RWPE2 (cell line): ENCODE data around the gene GNAO1.
A peak's percentile ranks its signal among the peaks of the same experiment; 100 is the strongest.

Experiments used
- ATAC-seq: fragments of 200-7000 bp; cut with Tn5 transposase; 3 replicates; pipeline ENCODE4 v1.9.1; 2021; ENCODE audit warnings: low read depth
- DNase-seq: peaks from one replicate; pipeline ENCODE4 v3.0.0-alpha.2; 2020; ENCODE audit warnings: low spot score
- H3K27ac ChIP-seq: fragments of 450-650 bp; 2 replicates; pipeline ENCODE4 v1.5.1; 2017; ENCODE audit warnings: mild to moderate bottlenecking; ENCODE audit not compliant: poor library complexity, severe bottlenecking
- H3K27me3 ChIP-seq: fragments of 250-450 bp; sonication (Bioruptor Pico); 2 replicates; pipeline ENCODE4 v1.5.1; 2021; ENCODE audit warnings: mild to moderate bottlenecking, moderate library complexity; ENCODE audit not compliant: insufficient read depth, poor library complexity, severe bottlenecking
- H3K36me3 ChIP-seq: fragments of 250-450 bp; sonication (Bioruptor Pico); 2 replicates; pipeline ENCODE4 v1.5.1; 2020; ENCODE audit warnings: low read depth, mild to moderate bottlenecking, moderate library complexity
- H3K4me1 ChIP-seq: fragments of 250-450 bp; sonication (Bioruptor Pico); 2 replicates; pipeline ENCODE4 v1.5.1; 2021; ENCODE audit warnings: mild to moderate bottlenecking, moderate library complexity; ENCODE audit not compliant: insufficient read depth, poor library complexity, severe bottlenecking
- H3K4me3 ChIP-seq: fragments of 250-450 bp; sonication (Bioruptor Pico); 2 replicates; pipeline ENCODE4 v1.5.1; 2021; ENCODE audit warnings: mild to moderate bottlenecking, moderate library complexity; ENCODE audit not compliant: severe bottlenecking
- H3K9me3 ChIP-seq: fragments of 250-450 bp; sonication (Bioruptor Pico); 2 replicates; pipeline ENCODE4 v1.5.1; 2021; ENCODE audit warnings: mild to moderate bottlenecking, moderate library complexity; ENCODE audit not compliant: severe bottlenecking
- TF ChIP-seq, protein P1 (sequence below): fragments of 450-650 bp; IDR thresholded peaks from one replicate; pipeline ENCODE4 v1.5.1; 2017; ENCODE audit warnings: mild to moderate bottlenecking, moderate library complexity; ENCODE audit not compliant: poor library complexity, severe bottlenecking

GNAO1 gene

DNA sequence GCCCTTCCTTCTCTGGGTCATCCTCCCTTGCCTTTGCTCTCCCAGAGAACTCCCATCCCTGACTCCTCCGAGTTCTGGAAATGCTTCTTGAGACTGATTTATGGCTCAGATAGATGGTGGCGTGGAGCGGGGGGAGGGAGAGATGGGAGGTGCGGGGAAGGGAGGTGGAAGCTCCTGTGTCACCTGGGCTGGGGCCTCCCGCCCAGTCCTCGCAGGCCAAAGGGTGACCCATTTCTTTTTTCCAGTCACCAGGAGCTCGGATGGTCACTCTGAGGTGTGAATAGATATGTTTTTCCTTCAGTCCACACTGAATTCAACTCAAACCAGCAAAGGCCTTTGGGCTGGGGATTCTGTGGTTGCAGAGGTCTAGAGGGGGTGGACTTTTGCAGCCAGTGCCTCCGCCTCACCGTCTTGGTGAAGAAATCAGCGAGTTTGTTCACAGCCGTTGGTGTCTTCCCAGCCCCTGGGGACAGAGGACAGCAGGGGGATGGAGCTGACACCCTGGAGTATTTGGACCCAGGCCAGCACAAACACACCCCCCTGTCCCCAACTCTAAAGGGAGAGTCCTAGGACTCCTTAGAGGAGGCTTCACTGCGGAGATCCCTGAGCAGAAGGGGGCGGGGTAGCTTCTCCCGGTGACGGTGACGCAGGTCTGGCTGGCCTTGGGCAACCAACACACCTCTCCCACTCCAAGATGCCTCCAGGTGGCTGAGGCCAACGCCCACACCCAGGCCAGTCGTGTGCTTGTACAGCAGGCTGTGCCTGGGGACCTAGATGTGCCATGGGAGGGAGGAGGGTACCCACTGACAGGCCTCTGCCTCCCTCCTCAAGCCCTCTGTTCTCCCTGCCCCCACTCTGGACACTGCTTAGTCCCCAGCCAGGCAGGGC is 153.5 kb downstream of the GNAO1 start:
- no peak overlapping the region for H3K4me3 ChIP-seq
- DNase-seq = no peak
- peak; percentile 25; the same call in 1 of the 3 replicates for ATAC-seq
- no peak overlapping the region for H3K27ac ChIP-seq
- H3K4me1 ChIP-seq = peaks cover 11% of the 10 kb centered on the region
- H3K27me3 ChIP-seq = no peaks in the 10 kb centered on the region
- TF ChIP-seq, protein P1, sequence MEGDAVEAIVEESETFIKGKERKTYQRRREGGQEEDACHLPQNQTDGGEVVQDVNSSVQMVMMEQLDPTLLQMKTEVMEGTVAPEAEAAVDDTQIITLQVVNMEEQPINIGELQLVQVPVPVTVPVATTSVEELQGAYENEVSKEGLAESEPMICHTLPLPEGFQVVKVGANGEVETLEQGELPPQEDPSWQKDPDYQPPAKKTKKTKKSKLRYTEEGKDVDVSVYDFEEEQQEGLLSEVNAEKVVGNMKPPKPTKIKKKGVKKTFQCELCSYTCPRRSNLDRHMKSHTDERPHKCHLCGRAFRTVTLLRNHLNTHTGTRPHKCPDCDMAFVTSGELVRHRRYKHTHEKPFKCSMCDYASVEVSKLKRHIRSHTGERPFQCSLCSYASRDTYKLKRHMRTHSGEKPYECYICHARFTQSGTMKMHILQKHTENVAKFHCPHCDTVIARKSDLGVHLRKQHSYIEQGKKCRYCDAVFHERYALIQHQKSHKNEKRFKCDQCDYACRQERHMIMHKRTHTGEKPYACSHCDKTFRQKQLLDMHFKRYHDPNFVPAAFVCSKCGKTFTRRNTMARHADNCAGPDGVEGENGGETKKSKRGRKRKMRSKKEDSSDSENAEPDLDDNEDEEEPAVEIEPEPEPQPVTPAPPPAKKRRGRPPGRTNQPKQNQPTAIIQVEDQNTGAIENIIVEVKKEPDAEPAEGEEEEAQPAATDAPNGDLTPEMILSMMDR = no peak
- no peaks in the 10 kb centered on the region for H3K9me3 ChIP-seq
- no peaks in the 10 kb centered on the region for H3K36me3 ChIP-seq

- peaks cover 11% of the 10 kb centered on the region for H3K4me1 ChIP-seq
- no peaks in the 10 kb centered on the region for H3K36me3 ChIP-seq
- TF ChIP-seq, protein P1 = no peak
- no peak overlapping the region for H3K27ac ChIP-seq
- no peak for DNase-seq
- ATAC-seq = no peak
- H3K9me3 ChIP-seq = no peaks in the 10 kb centered on the region
- H3K27me3 ChIP-seq = no peaks in the 10 kb centered on the region
- H3K4me3 ChIP-seq = no peak overlapping the region
Measured at GRCh38 chr16:56345406-56346050, 154.2 kb downstream of the GNAO1 start.

DNA sequence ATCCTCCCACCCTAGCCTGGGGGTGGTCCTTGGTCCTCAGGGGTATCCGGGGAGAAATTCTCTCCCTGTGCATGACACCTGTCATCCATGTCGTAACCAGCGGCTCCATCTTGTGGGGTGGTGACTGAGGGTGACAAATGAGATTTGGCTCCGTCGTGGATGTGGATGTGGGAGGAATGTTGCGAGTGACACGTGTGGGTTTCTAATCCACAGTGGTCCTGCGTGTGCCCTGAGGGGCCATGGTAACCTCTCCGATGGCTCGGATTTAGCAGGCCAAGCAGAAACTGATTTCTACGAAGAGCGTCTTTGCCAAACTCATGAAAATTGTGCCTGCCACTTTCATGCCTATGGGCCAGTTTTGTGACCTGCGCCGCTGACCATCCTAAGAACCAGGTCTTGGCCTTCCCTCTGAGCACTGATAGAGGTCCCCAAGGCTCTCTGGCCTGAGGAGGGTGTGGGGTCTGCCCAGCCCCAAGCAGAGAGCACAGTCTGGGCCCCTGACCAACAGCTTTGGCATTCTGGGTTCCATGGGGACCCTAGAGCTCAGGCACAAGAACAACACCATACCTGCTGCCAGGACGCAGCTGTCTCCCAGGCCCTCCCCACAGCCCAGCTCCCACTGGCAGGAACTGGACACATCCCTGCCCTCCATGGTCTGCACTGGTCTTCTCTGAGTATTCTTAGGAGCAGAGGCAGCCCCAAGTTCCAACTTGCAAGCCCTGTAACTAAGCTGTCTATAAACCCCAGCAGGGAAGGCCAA is 155.0 kb downstream of the GNAO1 start:
- H3K27me3 ChIP-seq = no peaks in the 10 kb centered on the region
- no peak for DNase-seq
- peaks cover 11% of the 10 kb centered on the region for H3K4me1 ChIP-seq
- no peak for ATAC-seq
- no peaks in the 10 kb centered on the region for H3K36me3 ChIP-seq
- H3K27ac ChIP-seq = no peak overlapping the region
- H3K9me3 ChIP-seq = no peaks in the 10 kb centered on the region
- H3K4me3 ChIP-seq = no peak overlapping the region
- TF ChIP-seq, protein P1 = no peak

- ATAC-seq (no peak), DNase-seq (no peak)
- no peak overlapping the region for H3K4me3 ChIP-seq
- H3K27ac ChIP-seq = no peak overlapping the region
- H3K27me3 ChIP-seq = no peaks in the 10 kb centered on the region
- H3K36me3 ChIP-seq = no peaks in the 10 kb centered on the region
- H3K9me3 ChIP-seq = no peaks in the 10 kb centered on the region
- peaks cover 11% of the 10 kb centered on the region for H3K4me1 ChIP-seq
- TF ChIP-seq, protein P1 = no peak
Measured at GRCh38 chr16:56347166-56347565, 155.9 kb downstream of the GNAO1 start.
